ENCODE measurements around the gene DPYD.

DNA sequence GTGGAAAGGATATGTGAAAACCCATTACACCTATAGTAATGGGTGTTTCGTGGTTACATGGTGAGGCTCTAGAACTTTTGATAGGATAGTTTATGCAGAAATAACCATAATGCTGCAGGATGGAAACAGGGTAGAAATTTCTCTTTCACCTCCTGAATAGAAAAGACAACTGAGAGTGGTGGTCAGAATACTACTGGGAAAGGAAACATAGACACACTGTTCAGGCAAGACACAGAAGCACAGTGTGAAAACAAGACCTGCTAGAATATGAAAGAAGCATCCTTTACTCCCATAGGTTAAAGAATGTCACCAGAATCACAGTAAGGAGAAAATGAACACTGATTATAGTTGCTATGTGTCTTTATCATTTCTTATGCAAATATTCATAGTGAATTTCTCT is 496.6 kb downstream of the DPYD start:
- no peak for TF ChIP-seq CTCF (IDR thresholded peaks at IDR 0.05 in 2 of 3, conservative IDR thresholded peaks at IDR 0.05 in 1 of 3; ENCODE audit: insufficient read depth in 2 of 3, low read depth in 1 of 3, low read length in 3 of 3)
- TF ChIP-seq, protein P1, sequence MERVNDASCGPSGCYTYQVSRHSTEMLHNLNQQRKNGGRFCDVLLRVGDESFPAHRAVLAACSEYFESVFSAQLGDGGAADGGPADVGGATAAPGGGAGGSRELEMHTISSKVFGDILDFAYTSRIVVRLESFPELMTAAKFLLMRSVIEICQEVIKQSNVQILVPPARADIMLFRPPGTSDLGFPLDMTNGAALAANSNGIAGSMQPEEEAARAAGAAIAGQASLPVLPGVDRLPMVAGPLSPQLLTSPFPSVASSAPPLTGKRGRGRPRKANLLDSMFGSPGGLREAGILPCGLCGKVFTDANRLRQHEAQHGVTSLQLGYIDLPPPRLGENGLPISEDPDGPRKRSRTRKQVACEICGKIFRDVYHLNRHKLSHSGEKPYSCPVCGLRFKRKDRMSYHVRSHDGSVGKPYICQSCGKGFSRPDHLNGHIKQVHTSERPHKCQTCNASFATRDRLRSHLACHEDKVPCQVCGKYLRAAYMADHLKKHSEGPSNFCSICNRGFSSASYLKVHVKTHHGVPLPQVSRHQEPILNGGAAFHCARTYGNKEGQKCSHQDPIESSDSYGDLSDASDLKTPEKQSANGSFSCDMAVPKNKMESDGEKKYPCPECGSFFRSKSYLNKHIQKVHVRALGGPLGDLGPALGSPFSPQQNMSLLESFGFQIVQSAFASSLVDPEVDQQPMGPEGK (CRISPR knock-in tag; IDR thresholded peaks at IDR 0.05; ENCODE audit: borderline replicate concordance) = no peak
- TF ChIP-seq, protein P2, sequence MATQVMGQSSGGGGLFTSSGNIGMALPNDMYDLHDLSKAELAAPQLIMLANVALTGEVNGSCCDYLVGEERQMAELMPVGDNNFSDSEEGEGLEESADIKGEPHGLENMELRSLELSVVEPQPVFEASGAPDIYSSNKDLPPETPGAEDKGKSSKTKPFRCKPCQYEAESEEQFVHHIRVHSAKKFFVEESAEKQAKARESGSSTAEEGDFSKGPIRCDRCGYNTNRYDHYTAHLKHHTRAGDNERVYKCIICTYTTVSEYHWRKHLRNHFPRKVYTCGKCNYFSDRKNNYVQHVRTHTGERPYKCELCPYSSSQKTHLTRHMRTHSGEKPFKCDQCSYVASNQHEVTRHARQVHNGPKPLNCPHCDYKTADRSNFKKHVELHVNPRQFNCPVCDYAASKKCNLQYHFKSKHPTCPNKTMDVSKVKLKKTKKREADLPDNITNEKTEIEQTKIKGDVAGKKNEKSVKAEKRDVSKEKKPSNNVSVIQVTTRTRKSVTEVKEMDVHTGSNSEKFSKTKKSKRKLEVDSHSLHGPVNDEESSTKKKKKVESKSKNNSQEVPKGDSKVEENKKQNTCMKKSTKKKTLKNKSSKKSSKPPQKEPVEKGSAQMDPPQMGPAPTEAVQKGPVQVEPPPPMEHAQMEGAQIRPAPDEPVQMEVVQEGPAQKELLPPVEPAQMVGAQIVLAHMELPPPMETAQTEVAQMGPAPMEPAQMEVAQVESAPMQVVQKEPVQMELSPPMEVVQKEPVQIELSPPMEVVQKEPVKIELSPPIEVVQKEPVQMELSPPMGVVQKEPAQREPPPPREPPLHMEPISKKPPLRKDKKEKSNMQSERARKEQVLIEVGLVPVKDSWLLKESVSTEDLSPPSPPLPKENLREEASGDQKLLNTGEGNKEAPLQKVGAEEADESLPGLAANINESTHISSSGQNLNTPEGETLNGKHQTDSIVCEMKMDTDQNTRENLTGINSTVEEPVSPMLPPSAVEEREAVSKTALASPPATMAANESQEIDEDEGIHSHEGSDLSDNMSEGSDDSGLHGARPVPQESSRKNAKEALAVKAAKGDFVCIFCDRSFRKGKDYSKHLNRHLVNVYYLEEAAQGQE (IDR thresholded peaks at IDR 0.05; ENCODE audit: borderline replicate concordance) = no peak
- TF ChIP-seq, protein P2 (CRISPR knock-in tag; IDR thresholded peaks at IDR 0.05; ENCODE audit: low read depth) = no peak
- no peak for TF ChIP-seq ZBTB40 (IDR thresholded peaks at IDR 0.05)
- no peak for TF ChIP-seq ZBTB40 (CRISPR knock-in tag; IDR thresholded peaks at IDR 0.05)
- no peak for TF ChIP-seq ZFX (CRISPR knock-in tag; IDR thresholded peaks at IDR 0.05)
- no peak for TF ChIP-seq MYC (IDR thresholded peaks at IDR 0.05; ENCODE audit: low read depth, low read length)
- TF ChIP-seq MYC (CRISPR knock-in tag; IDR thresholded peaks at IDR 0.05; ENCODE audit: borderline replicate concordance, low read depth) = no peak
- no peak for TF ChIP-seq POLR2A (conservative IDR thresholded peaks at IDR 0.05)
